Glutamatergic neuron (in vitro differentiated cells): ENCODE measurements around the gene DNAJA3. TPM values are rescaled to one million over a fixed set of nuclear protein-coding genes. Genes with fewer than 3 reads are reported as not detected.

Source experiments
- DNase-seq: peaks from one replicate; pipeline ENCODE4 v3.0.0; 2022
- H3K27ac Mint-ChIP-seq: one replicate; pipeline ENCODE4 v1.8.0; 2020; ENCODE audit warnings: mild to moderate bottlenecking, mixed read lengths, inconsistent platforms; ENCODE audit not compliant: unreplicated experiment
- H3K27me3 Mint-ChIP-seq: one replicate; pipeline ENCODE4 v1.8.0; 2020; ENCODE audit warnings: mild to moderate bottlenecking, moderate library complexity, mixed read lengths, inconsistent platforms; ENCODE audit not compliant: unreplicated experiment
- H3K36me3 Mint-ChIP-seq: one replicate; pipeline ENCODE4 v1.8.0; 2020; ENCODE audit warnings: mild to moderate bottlenecking, mixed read lengths, inconsistent platforms; ENCODE audit not compliant: unreplicated experiment
- H3K4me1 Mint-ChIP-seq: one replicate; pipeline ENCODE4 v1.8.0; 2020; ENCODE audit warnings: mild to moderate bottlenecking, low read depth, mixed read lengths, inconsistent platforms; ENCODE audit not compliant: unreplicated experiment
- H3K4me3 Mint-ChIP-seq: one replicate; pipeline ENCODE4 v1.8.0; 2020; ENCODE audit warnings: mild to moderate bottlenecking, mixed read lengths, inconsistent platforms; ENCODE audit not compliant: unreplicated experiment
- H3K9me3 Mint-ChIP-seq: one replicate; pipeline ENCODE4 v1.8.0; 2020; ENCODE audit warnings: mild to moderate bottlenecking, moderate library complexity, mixed read lengths, inconsistent platforms; ENCODE audit not compliant: unreplicated experiment
- total RNA-seq: library from RNA; stranded (reverse); fragmentation: NEBNext Ultra II Directional; extraction: Animal tissue kit (Norgen Biotek cat#: 25700); gene quantifications from one replicate; pipeline ENCODE4 v1.2.1, GENCODE V29; 2021; ENCODE audit not compliant: unreplicated experiment
- TF ChIP-seq, protein P1 (sequence below): fragments of 200-600 bp; sonication (generic); IDR thresholded peaks from one replicate; pipeline ENCODE4 v1.5.0; 2021; ENCODE audit not compliant: partially characterized antibody, unreplicated experiment

DNAJA3 gene
- total RNA-seq, 1 donor from 2014 or later, result 32.6 TPM

- Mint-ChIP-seq H3K36me3 (no peaks in the 10 kb centered on the region), H3K4me1 (peaks cover 5% of the 10 kb centered on the region), H3K27ac (no peak overlapping the region), H3K9me3 (peaks cover 6% of the 10 kb centered on the region), H3K27me3 (peaks cover 14% of the 10 kb centered on the region), H3K4me3 (no peak overlapping the region)
- DNase-seq, result no peak
- TF ChIP-seq, protein P1, sequence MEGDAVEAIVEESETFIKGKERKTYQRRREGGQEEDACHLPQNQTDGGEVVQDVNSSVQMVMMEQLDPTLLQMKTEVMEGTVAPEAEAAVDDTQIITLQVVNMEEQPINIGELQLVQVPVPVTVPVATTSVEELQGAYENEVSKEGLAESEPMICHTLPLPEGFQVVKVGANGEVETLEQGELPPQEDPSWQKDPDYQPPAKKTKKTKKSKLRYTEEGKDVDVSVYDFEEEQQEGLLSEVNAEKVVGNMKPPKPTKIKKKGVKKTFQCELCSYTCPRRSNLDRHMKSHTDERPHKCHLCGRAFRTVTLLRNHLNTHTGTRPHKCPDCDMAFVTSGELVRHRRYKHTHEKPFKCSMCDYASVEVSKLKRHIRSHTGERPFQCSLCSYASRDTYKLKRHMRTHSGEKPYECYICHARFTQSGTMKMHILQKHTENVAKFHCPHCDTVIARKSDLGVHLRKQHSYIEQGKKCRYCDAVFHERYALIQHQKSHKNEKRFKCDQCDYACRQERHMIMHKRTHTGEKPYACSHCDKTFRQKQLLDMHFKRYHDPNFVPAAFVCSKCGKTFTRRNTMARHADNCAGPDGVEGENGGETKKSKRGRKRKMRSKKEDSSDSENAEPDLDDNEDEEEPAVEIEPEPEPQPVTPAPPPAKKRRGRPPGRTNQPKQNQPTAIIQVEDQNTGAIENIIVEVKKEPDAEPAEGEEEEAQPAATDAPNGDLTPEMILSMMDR, result no peak
Measured at GRCh38 chr16:4381935-4382794, 43.5 kb upstream of the DNAJA3 start.

DNA sequence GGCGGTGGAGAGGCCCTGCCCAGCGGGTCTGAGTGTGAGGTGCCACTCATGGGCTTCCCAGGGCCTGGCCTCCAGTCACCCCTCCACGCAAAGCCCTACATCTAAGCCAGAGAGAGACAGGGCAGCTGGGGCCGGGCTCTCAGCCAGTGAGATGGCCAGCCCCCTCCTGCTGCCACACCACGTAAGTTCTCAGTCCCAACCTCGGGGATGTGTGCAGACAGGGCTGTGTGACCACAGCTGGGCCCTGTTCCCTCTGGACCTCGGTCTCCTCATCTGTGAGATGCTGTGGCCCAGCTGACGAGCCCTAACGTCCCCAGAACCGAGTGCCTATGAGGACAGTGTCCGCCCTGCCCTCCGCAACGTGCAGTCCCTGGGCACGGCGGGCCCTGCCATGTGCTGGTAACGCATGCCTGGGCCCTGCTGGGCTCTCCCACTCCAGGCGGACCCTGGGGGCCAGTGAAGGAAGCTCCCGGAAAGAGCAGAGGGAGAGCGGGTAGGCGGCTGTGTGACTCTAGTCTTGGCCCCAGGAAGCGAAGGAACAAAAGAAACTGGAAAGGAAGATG lies 42.8 kb upstream of the DNAJA3 start:
- Mint-ChIP-seq H3K4me3 (no peak overlapping the region), H3K27ac (no peak overlapping the region), H3K36me3 (no peaks in the 10 kb centered on the region), H3K27me3 (peaks cover 12% of the 10 kb centered on the region), H3K4me1 (peaks cover 3% of the 10 kb centered on the region), H3K9me3 (peaks cover 6% of the 10 kb centered on the region)
- no peak for DNase-seq
- TF ChIP-seq, protein P1, result no peak

DNA sequence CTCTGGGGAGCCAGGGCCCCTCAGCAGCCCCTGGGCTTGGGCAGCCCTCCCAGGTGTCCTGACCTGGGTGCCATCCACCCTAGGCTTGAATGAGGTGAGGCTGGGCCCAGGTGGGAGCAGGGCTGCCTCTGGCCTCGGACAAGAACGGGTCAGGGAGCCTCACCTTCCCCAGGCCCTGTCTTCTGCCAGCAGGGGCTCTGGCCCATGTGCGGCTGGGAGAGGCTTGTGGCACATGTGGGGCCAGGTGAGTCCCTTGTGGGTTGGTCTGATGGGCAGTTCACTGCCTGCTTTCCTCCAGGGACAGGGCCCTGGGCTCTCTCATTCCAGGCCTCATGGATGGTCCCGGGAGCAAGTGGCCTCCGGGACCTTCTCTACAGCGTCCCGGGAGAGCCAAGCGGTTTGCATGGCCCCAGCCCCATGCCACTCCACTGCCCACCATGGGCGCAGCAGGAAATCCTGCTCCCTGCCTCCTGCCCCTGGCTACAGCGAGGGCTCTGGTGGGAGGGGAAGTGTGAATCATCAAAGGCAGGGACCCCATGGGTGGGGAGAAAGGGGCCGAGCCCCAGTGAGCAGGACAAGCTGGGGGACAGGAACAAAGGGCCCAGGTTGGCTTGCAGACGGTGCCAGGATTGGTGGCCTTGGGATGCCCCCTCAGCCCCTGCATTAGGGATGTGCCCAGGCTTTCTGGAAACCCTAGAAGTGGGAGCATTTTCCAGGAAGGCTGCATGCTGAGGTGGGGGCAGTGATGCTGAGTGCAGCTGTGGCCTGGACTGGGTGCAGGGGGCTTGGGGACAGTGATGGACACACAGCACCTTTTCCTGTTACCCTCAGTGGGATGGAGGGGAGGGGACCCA lies 41.9 kb upstream of the DNAJA3 start:
- peaks cover 2% of the 10 kb centered on the region for H3K4me1 Mint-ChIP-seq
- H3K9me3 Mint-ChIP-seq, result peaks cover 6% of the 10 kb centered on the region
- peak; percentile 2 for DNase-seq
- no peaks in the 10 kb centered on the region for H3K36me3 Mint-ChIP-seq
- TF ChIP-seq, protein P1, result no peak
- no peak overlapping the region for H3K4me3 Mint-ChIP-seq
- H3K27me3 Mint-ChIP-seq, result peaks cover 11% of the 10 kb centered on the region
- H3K27ac Mint-ChIP-seq, result no peak overlapping the region

- DNase-seq, result peak; percentile 35
- H3K27ac Mint-ChIP-seq, result no peak overlapping the region
Measured at GRCh38 chr16:4384509-4384942, 41.1 kb upstream of the DNAJA3 start.

More at GRCh38 chr16:4384509-4384942, 41.1 kb upstream of the DNAJA3 start:
- Mint-ChIP-seq H3K4me1 (peaks cover 4% of the 10 kb centered on the region), H3K27me3 (peaks cover 11% of the 10 kb centered on the region), H3K4me3 (no peak overlapping the region), H3K9me3 (peaks cover 6% of the 10 kb centered on the region), H3K36me3 (no peaks in the 10 kb centered on the region)
- TF ChIP-seq, protein P1, result no peak
